NT2/D1 (cell line): ENCODE measurements around the gene BMPR1A.
A peak's percentile ranks its signal among the peaks of the same experiment; 100 is the strongest.

Experiments
- DNase-seq: peaks from one replicate; pipeline ENCODE4 v3.0.0-alpha.2; 2011; ENCODE audit warnings: low read depth, low spot score
- H3K27me3 ChIP-seq: 2 replicates; pipeline ENCODE4 v1.6.0; 2011; ENCODE audit warnings: mild to moderate bottlenecking; ENCODE audit not compliant: insufficient read length, insufficient read depth
- H3K36me3 ChIP-seq: 2 replicates; pipeline ENCODE4 v1.6.1; 2011; ENCODE audit warnings: mild to moderate bottlenecking, low read length, mixed read lengths; ENCODE audit not compliant: insufficient read depth, insufficient read length
- H3K4me1 ChIP-seq: 2 replicates; pipeline ENCODE4 v1.5.1; 2011; ENCODE audit not compliant: insufficient read depth, insufficient read length
- H3K4me3 ChIP-seq: 2 replicates; pipeline ENCODE4 v1.5.1; 2011; ENCODE audit warnings: low read depth; ENCODE audit not compliant: insufficient read length
- H3K9ac ChIP-seq: 2 replicates; pipeline ENCODE4 v1.6.0; 2011; ENCODE audit warnings: low read depth; ENCODE audit not compliant: insufficient read length
- H3K9me3 ChIP-seq: 2 replicates; pipeline ENCODE4 v1.5.1; 2011; ENCODE audit warnings: mild to moderate bottlenecking, low read length; ENCODE audit not compliant: insufficient read depth
- SUZ12 ChIP-seq: IDR thresholded peaks from 2 replicates; pipeline ENCODE4 v1.6.1; 2011; ENCODE audit not compliant: insufficient read length, insufficient read depth; ENCODE audit errors: extremely low read depth
- YY1 ChIP-seq: IDR thresholded peaks from 2 replicates; pipeline ENCODE4 v1.6.1; 2011; ENCODE audit not compliant: insufficient read length, insufficient read depth
- ZNF274 ChIP-seq: IDR thresholded peaks from 2 replicates; pipeline ENCODE4 v1.6.1; 2011; ENCODE audit warnings: mild to moderate bottlenecking, low read depth, low read length

The BMPR1A gene

DNA sequence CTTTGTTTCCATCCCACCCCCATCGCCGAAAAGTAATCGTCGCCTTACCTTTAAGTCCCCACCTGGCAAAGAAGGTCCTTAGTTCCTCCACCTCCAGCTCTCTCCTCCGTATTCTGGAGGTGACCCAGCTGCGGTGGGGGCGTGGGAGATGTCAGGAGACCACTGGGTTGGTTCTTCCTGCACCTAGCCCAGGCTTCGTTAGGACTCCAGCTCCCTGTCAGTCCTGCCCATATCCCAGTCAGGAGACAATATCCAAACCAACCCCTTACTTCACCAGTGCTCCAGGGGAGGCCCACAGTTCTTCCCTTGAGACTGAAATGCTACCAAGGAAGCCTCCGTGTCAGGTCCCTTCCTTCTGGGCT, 212.6 kb downstream of the BMPR1A start:
- no peak for DNase-seq
- Histone ChIP-seq H3K9me3 (no peaks in the 10 kb centered on the region), H3K36me3 (no peaks in the 10 kb centered on the region), H3K4me3 (no peak overlapping the region), H3K27me3 (peaks cover 7% of the 10 kb centered on the region), H3K9ac (peak overlapping the region; percentile 21), H3K4me1 (peaks cover 23% of the 10 kb centered on the region)
- no peak for TF ChIP-seq SUZ12
- TF ChIP-seq YY1: no peak
- TF ChIP-seq ZNF274: no peak

DNA sequence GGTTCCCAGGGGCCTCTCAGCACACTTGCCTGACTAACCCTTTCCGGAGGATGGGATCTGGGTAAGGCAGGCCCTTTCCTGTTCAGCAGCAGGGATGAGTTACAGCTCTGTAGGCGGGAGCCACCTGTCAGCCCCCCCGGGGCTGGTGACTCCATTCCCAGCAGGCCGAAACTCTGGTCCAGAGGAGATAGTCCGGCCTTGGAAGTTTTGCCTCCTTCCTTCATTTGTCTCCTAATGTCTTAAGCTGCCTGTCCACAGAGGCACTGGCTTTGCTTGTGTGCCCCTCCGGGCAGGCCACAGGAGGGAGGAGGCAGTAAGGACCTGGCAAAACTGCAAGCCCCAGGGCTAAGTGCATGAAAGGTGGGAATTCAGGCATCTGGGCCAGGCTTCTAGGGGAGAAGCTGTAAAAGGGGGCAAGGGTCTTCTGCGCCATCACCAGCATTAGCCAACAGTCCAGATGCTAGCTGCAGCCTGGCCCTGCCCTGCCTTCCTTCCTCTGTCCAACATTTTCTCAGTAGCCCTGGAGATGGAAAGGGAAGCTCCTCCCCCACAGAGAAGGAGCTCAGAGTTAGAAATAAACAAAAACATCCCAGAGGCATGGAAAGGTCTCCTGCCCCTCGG, 213.1 kb downstream of the BMPR1A start:
- peak overlapping the region; percentile 21 for H3K9ac ChIP-seq
- H3K4me3 ChIP-seq: peak overlapping the region; percentile 64
- H3K9me3 ChIP-seq: no peaks in the 10 kb centered on the region
- TF ChIP-seq YY1 (no peak), ZNF274 (no peak), SUZ12 (no peak)
- peaks cover 20% of the 10 kb centered on the region for H3K4me1 ChIP-seq
- H3K36me3 ChIP-seq: no peaks in the 10 kb centered on the region
- DNase-seq: no peak
- peaks cover 7% of the 10 kb centered on the region for H3K27me3 ChIP-seq

DNA sequence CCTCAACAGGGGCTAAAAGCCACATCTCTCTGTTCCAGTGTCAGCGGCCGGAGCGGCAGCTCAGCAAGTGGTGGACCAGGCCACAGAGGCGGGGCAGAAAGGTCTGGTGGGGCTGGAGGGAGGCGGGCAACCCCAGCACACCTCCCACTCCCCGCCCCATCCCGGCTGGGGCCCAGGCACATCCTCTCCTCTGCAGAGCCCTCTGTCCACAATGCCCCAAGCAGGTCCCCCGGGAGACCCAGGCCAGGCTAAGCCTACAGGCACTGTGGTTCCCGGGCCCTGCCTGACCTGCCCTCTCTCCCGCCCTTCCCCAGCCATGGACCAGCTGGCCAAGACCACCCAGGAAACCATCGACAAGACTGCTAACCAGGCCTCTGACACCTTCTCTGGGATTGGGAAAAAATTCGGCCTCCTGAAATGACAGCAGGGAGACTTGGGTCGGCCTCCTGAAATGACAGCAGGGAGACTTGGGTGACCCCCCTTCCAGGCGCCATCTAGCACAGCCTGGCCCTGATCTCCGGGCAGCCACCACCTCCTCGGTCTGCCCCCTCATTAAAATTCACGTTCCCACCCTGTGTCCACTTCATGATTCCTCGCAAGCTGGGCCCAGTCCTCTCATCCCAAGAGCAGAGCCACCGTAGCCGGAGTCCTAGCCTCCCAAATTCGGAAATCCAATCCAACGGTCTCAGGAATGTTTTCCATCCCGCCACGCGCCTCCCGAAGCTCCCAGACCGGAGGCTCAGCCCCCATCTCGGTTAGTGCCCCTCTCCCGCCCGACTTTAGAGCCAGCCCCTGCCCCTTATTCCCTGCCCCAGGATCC, 214.0 kb downstream of the BMPR1A start:
- no peak for TF ChIP-seq YY1
- TF ChIP-seq ZNF274: no peak
- no peak for TF ChIP-seq SUZ12
- peaks cover 18% of the 10 kb centered on the region for H3K4me1 ChIP-seq
- H3K9ac ChIP-seq: peak overlapping the region; percentile 80
- H3K9me3 ChIP-seq: no peaks in the 10 kb centered on the region
- no peaks in the 10 kb centered on the region for H3K36me3 ChIP-seq
- DNase-seq: no peak
- H3K4me3 ChIP-seq: peak overlapping the region; percentile 64
- peaks cover 7% of the 10 kb centered on the region for H3K27me3 ChIP-seq

DNA sequence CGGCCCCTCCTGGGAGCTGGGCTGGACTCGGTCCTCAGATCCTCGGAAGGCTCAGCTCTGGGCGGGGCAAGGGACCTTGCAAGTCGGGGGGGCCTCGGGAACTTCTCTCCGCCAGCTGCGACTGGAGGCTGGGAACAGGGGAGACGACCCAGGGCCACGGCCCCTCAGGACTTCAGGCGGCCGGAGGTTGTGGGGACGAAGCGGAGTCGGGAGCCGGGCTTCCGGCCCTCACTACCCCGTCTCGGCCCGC, 214.5 kb downstream of the BMPR1A start:
- H3K4me1 ChIP-seq: peaks cover 18% of the 10 kb centered on the region
- TF ChIP-seq YY1: no peak
- no peak for TF ChIP-seq SUZ12
- no peak for TF ChIP-seq ZNF274
- peaks cover 7% of the 10 kb centered on the region for H3K27me3 ChIP-seq
- no peaks in the 10 kb centered on the region for H3K36me3 ChIP-seq
- H3K9me3 ChIP-seq: no peaks in the 10 kb centered on the region
- DNase-seq: no peak
- H3K9ac ChIP-seq: peak overlapping the region; percentile 80
- peak overlapping the region; percentile 64 for H3K4me3 ChIP-seq

DNA sequence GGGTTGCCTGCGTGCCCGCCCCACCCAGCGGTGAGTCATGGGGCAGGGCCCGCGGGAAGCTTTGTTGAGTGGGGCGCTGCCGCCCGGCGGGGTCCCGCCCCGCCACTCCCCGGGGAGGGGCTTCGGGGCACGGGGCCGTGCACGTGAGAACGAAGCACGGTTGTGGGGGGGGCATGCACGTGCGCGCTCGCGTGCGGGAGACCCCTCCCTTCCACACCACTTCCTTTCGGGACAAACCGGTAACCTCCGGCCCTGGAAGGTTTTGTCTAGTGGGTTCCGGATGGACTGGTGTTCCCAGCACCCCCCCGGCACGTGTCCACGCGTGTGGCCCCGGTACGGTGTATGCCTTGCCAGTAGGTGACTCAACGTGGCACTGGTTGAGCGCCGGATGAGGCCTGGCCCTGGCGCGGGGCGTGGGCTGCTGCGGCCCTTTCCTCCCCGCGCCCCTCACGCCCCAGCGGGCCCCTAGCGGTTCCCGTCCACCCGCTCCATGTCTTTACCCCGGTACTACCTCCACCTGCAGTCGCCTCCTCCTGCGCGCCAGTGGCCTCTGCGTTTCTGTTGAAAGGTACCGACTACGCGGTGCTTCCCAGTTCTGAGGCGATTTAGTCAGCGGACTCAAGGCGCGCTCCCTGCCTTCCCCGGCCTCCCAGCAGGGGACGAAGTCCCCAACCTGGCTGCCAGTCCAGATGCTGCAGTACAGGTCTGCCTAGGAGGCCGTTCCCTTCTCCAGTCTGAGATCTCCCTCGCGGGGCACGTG, 215.0 kb downstream of the BMPR1A start:
- Histone ChIP-seq H3K36me3 (no peaks in the 10 kb centered on the region), H3K4me1 (peaks cover 18% of the 10 kb centered on the region), H3K9me3 (no peaks in the 10 kb centered on the region), H3K4me3 (peak overlapping the region; percentile 64), H3K9ac (peak overlapping the region; percentile 80), H3K27me3 (peaks cover 7% of the 10 kb centered on the region)
- TF ChIP-seq ZNF274 (no peak), YY1 (no peak), SUZ12 (no peak)
- no peak for DNase-seq

DNA sequence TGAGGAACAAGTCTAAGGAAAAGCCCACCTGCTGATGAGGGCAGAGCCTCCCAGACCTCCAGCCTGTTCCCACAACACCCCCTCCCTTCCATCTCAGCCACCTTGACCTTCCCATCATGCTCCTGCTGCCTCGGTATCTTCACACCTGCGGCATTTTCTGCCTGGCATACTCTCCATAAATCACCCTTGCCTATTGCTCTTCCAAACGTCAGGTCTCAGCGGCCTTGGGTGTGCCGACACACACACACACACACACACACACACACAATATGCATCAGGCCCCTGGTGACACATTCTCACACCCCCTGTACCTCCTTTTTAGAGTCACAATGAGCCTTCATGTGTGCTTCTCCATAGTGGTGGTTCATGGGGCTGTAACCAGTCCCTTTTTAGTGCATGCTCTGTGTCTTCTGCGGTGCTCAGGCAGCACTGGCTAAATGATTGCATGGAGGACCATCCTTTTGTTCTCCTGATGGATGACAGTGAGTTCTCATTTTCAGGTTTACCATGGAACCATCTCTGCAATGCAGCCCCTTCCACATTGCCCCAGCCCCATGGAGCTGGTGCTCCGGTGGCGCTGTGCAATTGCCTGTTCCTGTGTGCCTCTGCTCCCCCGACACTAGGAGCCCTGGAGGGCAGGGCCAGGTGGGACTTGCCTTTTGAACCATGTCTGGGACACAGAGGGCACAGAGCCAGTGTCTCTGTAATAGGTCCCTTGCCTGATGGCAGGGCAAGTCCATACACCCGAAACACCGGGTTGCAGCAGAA, 216.4 kb downstream of the BMPR1A start:
- peaks cover 7% of the 10 kb centered on the region for H3K27me3 ChIP-seq

More for the DNA sequence above, 216.4 kb downstream of the BMPR1A start:
- DNase-seq: no peak
- Histone ChIP-seq H3K36me3 (no peaks in the 10 kb centered on the region), H3K4me1 (peaks cover 11% of the 10 kb centered on the region), H3K9me3 (no peaks in the 10 kb centered on the region), H3K4me3 (no peak overlapping the region), H3K9ac (no peak overlapping the region)
- TF ChIP-seq SUZ12 (no peak), YY1 (no peak), ZNF274 (no peak)
